ENCODE measurements around the gene NLRP9. TPM values are rescaled to one million over a fixed set of nuclear protein-coding genes. Genes with fewer than 3 reads are reported as not detected.
"Not testable (repeated sequence)": the region's sequence is repeated elsewhere in the genome, so short reads cannot be mapped to it uniquely, and the experiment has no call there.

NLRP9 gene
- under 1 TPM in 2 of 4 donors, not detected in 2; 0.01 TPM for polyA plus RNA-seq
- long read RNA-seq, donor 1: 0 reads
- long read RNA-seq, donor 2: 0 reads
- long read RNA-seq, donor 3: 0 reads
- long read RNA-seq, donor 4: 0 reads
- long read RNA-seq, donor 5: 0 reads
- long read RNA-seq, donor 6: 0 reads
- long read RNA-seq, donor 7: 0 reads
- long read RNA-seq, donor 8: 0 reads
- long read RNA-seq, donor 9: 0 reads
- long read RNA-seq, donor 10: 0 reads

DNA sequence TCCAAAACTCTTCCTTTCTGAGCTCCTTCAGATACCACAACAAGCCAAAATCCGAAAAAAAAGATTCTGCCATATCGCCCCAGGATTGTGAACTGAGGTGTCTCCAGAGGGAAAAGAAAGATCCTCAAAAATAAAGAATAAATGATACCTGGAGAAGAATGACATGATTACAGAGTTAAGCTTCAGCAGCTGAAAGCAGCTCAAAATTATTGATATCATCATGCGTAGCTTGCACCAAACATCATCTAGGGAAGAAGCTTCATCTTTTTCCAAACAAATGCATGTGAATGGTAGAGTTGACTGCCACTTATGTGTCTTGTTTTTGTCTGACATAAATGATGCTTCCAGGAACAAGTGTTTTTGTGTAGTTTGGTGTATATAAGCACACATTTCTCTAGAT, at the start of gene NLRP9:
Gene NLRP9 (minus strand): TSS at position 101 of the 400 bp plus-strand sequence. CDS start 28 bp downstream, at position 73.
- DNase-seq (no peak), FAIRE-seq (no peak)
- no peak within 1 kb of the TSS for H3K27ac ChIP-seq (ENCODE audit: low read depth in 1 of 3, low read length in 2 of 3)
- WGBS, 3 donors: 90 to 93% (median 92%) methylated on average over 3 of the region's 3 CpGs
- H3K36me3 ChIP-seq (ENCODE audit: control insufficient read depth in 3 of 3, insufficient read depth in 2 of 3, low read depth in 1 of 3, low read length in 3 of 3): no peaks in the 10 kb centered on the region
- no peaks in the 10 kb centered on the region for H3K4me1 ChIP-seq (ENCODE audit: control insufficient read depth in 3 of 3, insufficient read depth in 2 of 3, low read depth in 1 of 3, low read length in 2 of 3)
- no peaks in the 10 kb centered on the region for H3K27me3 ChIP-seq (ENCODE audit: control insufficient read depth in 3 of 3, insufficient read depth in 3 of 3, low read length in 3 of 3)
- H3K9me3 ChIP-seq (ENCODE audit: control insufficient read depth in 2 of 2, insufficient read depth in 1 of 2, low read depth in 1 of 2, low read length in 1 of 2): no peaks in the 10 kb centered on the region
- no peak within 1 kb of the TSS for H3K4me3 ChIP-seq (ENCODE audit: low read depth in 1 of 3, low read length in 3 of 3)

DNA sequence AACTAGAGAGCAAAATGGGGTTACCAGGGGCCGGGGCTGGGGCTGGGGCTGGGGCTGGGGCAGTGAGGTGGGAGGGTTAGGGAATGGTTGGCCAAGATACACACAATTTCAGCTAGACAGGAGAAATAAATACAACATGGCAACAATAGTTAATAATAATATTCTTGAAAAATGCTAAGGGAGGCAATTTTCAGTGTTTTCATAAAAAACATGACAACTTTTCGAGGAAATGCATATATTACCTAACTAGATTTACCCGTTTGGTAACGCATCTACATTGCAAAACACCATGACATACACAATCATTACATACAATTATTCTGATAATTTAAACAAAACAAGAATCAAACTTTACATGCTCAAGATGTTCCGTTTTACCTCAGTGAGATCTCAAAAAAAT, 42.9 kb upstream of the NLRP9 start:
- Histone ChIP-seq H3K27me3 (ENCODE audit: control insufficient read depth in 3 of 3, insufficient read depth in 3 of 3, low read length in 3 of 3) (peaks cover 0 to 8% (median 0%) of the 10 kb centered on the region in 3 donors), H3K4me1 (ENCODE audit: control insufficient read depth in 3 of 3, insufficient read depth in 2 of 3, low read depth in 1 of 3, low read length in 2 of 3) (no peaks in the 10 kb centered on the region), H3K4me3 (ENCODE audit: low read depth in 1 of 3, low read length in 3 of 3) (no peak overlapping the region), H3K9me3 (ENCODE audit: control insufficient read depth in 2 of 2, insufficient read depth in 1 of 2, low read depth in 1 of 2, low read length in 1 of 2) (no peaks in the 10 kb centered on the region), H3K27ac (ENCODE audit: low read depth in 1 of 3, low read length in 2 of 3) (no peak overlapping the region), H3K36me3 (ENCODE audit: control insufficient read depth in 3 of 3, insufficient read depth in 2 of 3, low read depth in 1 of 3, low read length in 3 of 3) (no peaks in the 10 kb centered on the region)
- FAIRE-seq (no peak), DNase-seq (no peak)
- WGBS, 3 donors: 82 to 84% (median 83%) methylated on average over 5 of the region's 5 CpGs

DNA sequence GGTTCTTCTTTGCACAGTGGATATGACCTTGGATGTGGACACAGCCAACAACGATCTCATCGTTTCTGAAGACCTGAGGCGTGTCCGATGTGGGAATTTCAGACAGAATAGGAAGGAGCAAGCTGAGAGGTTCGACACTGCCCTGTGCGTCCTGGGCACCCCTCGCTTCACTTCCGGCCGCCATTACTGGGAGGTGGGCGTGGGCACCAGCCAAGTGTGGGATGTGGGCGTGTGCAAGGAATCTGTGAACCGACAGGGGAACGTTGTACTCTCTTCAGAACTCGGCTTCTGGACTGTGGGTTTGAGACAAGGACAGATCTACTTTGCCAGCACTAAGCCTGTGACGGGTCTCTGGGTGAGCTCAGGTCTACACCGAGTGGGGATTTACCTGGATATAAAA, 40.1 kb upstream of the NLRP9 start:
- no peak for FAIRE-seq
- 81 to 87% (median 82%) methylated on average over 16 of the region's 16 CpGs for WGBS, 3 donors

DNA sequence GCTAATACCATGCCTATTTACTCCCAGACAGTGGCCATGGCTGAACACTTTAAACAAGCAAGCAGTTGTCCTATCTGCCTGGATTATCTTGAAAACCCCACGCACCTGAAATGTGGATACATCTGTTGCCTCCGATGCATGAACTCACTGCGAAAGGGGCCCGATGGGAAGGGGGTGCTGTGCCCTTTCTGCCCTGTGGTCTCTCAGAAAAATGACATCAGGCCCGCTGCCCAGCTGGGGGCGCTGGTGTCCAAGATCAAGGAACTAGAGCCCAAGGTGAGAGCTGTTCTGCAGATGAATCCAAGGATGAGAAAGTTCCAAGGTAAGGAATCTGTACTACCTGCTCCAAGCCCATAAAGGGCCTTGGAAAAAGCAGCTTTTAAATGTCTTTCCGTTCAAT, 39.3 kb upstream of the NLRP9 start:
- Histone ChIP-seq H3K36me3 (ENCODE audit: control insufficient read depth in 3 of 3, insufficient read depth in 2 of 3, low read depth in 1 of 3, low read length in 3 of 3) (no peaks in the 10 kb centered on the region), H3K9me3 (ENCODE audit: control insufficient read depth in 2 of 2, insufficient read depth in 1 of 2, low read depth in 1 of 2, low read length in 1 of 2) (no peaks in the 10 kb centered on the region), H3K27me3 (ENCODE audit: control insufficient read depth in 3 of 3, insufficient read depth in 3 of 3, low read length in 3 of 3) (peaks cover 0 to 8% (median 0%) of the 10 kb centered on the region in 3 donors), H3K4me1 (ENCODE audit: control insufficient read depth in 3 of 3, insufficient read depth in 2 of 3, low read depth in 1 of 3, low read length in 2 of 3) (no peaks in the 10 kb centered on the region), H3K27ac (ENCODE audit: low read depth in 1 of 3, low read length in 2 of 3) (no peak overlapping the region), H3K4me3 (ENCODE audit: low read depth in 1 of 3, low read length in 3 of 3) (no peak overlapping the region)
- DNase-seq (no peak), FAIRE-seq (no peak)
- 35 to 40% (median 38%) methylated on average over 7 of the region's 7 CpGs for WGBS, 3 donors

More for the DNA sequence above, 40.1 kb upstream of the NLRP9 start:
- no peaks in the 10 kb centered on the region for H3K9me3 ChIP-seq (ENCODE audit: control insufficient read depth in 2 of 2, insufficient read depth in 1 of 2, low read depth in 1 of 2, low read length in 1 of 2)
- no peak overlapping the region for H3K4me3 ChIP-seq (ENCODE audit: low read depth in 1 of 3, low read length in 3 of 3)
- no peak for DNase-seq
- no peak overlapping the region for H3K27ac ChIP-seq (ENCODE audit: low read depth in 1 of 3, low read length in 2 of 3)
- peaks cover 0 to 8% (median 0%) of the 10 kb centered on the region in 3 donors for H3K27me3 ChIP-seq (ENCODE audit: control insufficient read depth in 3 of 3, insufficient read depth in 3 of 3, low read length in 3 of 3)
- no peaks in the 10 kb centered on the region for H3K36me3 ChIP-seq (ENCODE audit: control insufficient read depth in 3 of 3, insufficient read depth in 2 of 3, low read depth in 1 of 3, low read length in 3 of 3)
- no peaks in the 10 kb centered on the region for H3K4me1 ChIP-seq (ENCODE audit: control insufficient read depth in 3 of 3, insufficient read depth in 2 of 3, low read depth in 1 of 3, low read length in 2 of 3)

DNA sequence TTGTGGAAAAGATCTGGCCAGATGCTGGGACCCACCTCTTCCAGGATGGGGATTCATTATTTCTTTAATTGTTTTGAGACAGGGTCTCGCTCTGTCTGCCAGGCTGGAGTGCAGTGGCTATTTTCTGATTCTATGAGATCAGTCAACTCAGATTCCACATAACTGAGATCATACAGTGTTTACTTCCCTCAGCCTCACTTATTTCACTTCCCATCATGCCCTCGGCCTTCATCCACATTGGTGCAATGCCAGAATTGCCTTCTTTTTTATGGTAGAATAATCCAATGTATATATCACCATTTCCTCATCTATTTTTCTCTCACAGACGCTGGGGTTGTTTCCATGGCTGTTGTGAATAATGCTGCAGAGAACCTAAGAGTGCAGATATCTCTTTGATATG, 31.4 kb upstream of the NLRP9 start:
- not testable (repeated sequence) for DNase-seq

DNA sequence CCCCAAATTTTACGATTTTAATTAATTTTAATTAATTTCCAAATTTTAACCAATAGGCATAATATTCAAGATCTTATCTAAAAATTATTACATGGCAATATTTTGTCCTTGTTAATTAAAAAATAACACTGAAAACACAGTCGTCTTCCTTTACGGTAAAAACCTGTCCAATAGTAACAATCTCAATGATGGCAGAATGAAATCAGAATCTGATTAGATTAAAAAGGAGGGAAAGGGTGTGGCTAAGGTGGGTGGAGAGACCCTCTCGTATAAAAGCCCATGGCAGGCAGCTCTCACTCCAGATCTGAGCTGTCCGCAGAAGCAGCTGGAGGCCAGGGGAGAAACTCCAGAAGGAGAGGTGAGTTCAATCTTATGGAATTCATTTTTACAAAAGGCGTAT, 30.6 kb upstream of the NLRP9 start, which contains the start of gene RFPL4AL1:
Gene RFPL4AL1 (plus strand): TSS at position 301 of the 400 bp plus-strand sequence. CDS start 2,687 bp downstream, outside the sequence.
- H3K36me3 ChIP-seq (ENCODE audit: control insufficient read depth in 3 of 3, insufficient read depth in 2 of 3, low read depth in 1 of 3, low read length in 3 of 3); H3K4me3 ChIP-seq (ENCODE audit: low read depth in 1 of 3, low read length in 3 of 3); FAIRE-seq; H3K27ac ChIP-seq (ENCODE audit: low read depth in 1 of 3, low read length in 2 of 3); H3K9me3 ChIP-seq (ENCODE audit: control insufficient read depth in 2 of 2, insufficient read depth in 1 of 2, low read depth in 1 of 2, low read length in 1 of 2); DNase-seq; H3K27me3 ChIP-seq (ENCODE audit: control insufficient read depth in 3 of 3, insufficient read depth in 3 of 3, low read length in 3 of 3); H3K4me1 ChIP-seq (ENCODE audit: control insufficient read depth in 3 of 3, insufficient read depth in 2 of 3, low read depth in 1 of 3, low read length in 2 of 3): not testable (repeated sequence)
- 82 to 85% (median 85%) methylated on average over 4 to 5 of the region's 6 CpGs for WGBS, 3 donors

More for the DNA sequence above, 31.4 kb upstream of the NLRP9 start:
- H3K9me3 ChIP-seq (ENCODE audit: control insufficient read depth in 2 of 2, insufficient read depth in 1 of 2, low read depth in 1 of 2, low read length in 1 of 2); H3K4me3 ChIP-seq (ENCODE audit: low read depth in 1 of 3, low read length in 3 of 3); H3K4me1 ChIP-seq (ENCODE audit: control insufficient read depth in 3 of 3, insufficient read depth in 2 of 3, low read depth in 1 of 3, low read length in 2 of 3); H3K27ac ChIP-seq (ENCODE audit: low read depth in 1 of 3, low read length in 2 of 3); H3K27me3 ChIP-seq (ENCODE audit: control insufficient read depth in 3 of 3, insufficient read depth in 3 of 3, low read length in 3 of 3); FAIRE-seq; H3K36me3 ChIP-seq (ENCODE audit: control insufficient read depth in 3 of 3, insufficient read depth in 2 of 3, low read depth in 1 of 3, low read length in 3 of 3): not testable (repeated sequence)
- 16 to 35% (median 30%) methylated on average over 1 to 3 of the region's 3 CpGs for WGBS, 3 donors

DNA sequence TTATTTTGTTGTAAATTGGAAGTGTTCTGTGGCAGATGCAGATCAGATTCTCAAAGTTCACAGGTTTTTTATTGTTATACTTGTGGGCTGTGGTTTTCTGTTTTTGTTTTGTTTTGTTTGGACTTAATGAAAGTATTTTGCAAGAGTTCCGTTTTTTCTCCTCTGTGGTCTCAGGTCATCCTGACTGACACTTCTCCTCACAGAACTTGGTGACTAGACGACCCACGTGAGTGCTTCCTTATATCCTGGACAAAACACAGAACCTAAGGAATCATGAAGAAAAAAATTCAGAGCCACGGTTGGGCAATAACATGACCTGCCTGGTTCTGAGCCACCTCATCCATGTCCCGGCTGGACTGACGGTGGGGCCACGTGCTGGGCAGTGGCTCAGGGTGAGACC, 28.3 kb upstream of the NLRP9 start:
- no peak overlapping the region for H3K27ac ChIP-seq (ENCODE audit: low read depth in 1 of 3, low read length in 2 of 3)
- WGBS, 3 donors: 55 to 68% (median 59%) methylated on average over 6 to 7 of the region's 7 CpGs
- H3K36me3 ChIP-seq (ENCODE audit: control insufficient read depth in 3 of 3, insufficient read depth in 2 of 3, low read depth in 1 of 3, low read length in 3 of 3): no peaks in the 10 kb centered on the region
- peaks cover 0 to 5% (median 0%) of the 10 kb centered on the region in 3 donors for H3K27me3 ChIP-seq (ENCODE audit: control insufficient read depth in 3 of 3, insufficient read depth in 3 of 3, low read length in 3 of 3)
- no peaks in the 10 kb centered on the region for H3K9me3 ChIP-seq (ENCODE audit: control insufficient read depth in 2 of 2, insufficient read depth in 1 of 2, low read depth in 1 of 2, low read length in 1 of 2)
- H3K4me3 ChIP-seq (ENCODE audit: low read depth in 1 of 3, low read length in 3 of 3): no peak overlapping the region
- H3K4me1 ChIP-seq (ENCODE audit: control insufficient read depth in 3 of 3, insufficient read depth in 2 of 3, low read depth in 1 of 3, low read length in 2 of 3): no peaks in the 10 kb centered on the region
- FAIRE-seq (no peak), DNase-seq (no peak)

DNA sequence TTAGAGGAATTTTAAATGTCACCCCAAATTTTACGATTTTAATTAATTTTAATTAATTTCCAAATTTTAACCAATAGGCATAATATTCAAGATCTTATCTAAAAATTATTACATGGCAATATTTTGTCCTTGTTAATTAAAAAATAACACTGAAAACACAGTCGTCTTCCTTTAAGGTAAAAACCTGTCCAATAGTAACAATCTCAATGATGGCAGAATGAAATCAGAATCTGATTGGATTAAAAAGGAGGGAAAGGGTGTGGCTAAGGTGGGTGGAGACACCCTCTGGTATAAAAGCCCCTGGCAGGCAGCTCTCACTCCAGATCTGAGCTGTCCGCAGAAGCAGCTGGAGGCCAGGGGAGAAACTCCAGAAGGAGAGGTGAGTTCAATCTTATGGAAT, 20.6 kb upstream of the NLRP9 start, which contains the start of gene RFPL4A:
Gene RFPL4A (plus strand): TSS at position 301 of the 400 bp plus-strand sequence. CDS start 2,704 bp downstream, outside the sequence.
- not testable (repeated sequence) for H3K4me3 ChIP-seq (ENCODE audit: low read depth in 1 of 3, low read length in 3 of 3); H3K36me3 ChIP-seq (ENCODE audit: control insufficient read depth in 3 of 3, insufficient read depth in 2 of 3, low read depth in 1 of 3, low read length in 3 of 3); H3K27ac ChIP-seq (ENCODE audit: low read depth in 1 of 3, low read length in 2 of 3); H3K27me3 ChIP-seq (ENCODE audit: control insufficient read depth in 3 of 3, insufficient read depth in 3 of 3, low read length in 3 of 3); H3K4me1 ChIP-seq (ENCODE audit: control insufficient read depth in 3 of 3, insufficient read depth in 2 of 3, low read depth in 1 of 3, low read length in 2 of 3); FAIRE-seq; DNase-seq; H3K9me3 ChIP-seq (ENCODE audit: control insufficient read depth in 2 of 2, insufficient read depth in 1 of 2, low read depth in 1 of 2, low read length in 1 of 2)
- WGBS, 3 donors: 89 to 95% (median 93%) methylated on average over 2 of the region's 3 CpGs

DNA sequence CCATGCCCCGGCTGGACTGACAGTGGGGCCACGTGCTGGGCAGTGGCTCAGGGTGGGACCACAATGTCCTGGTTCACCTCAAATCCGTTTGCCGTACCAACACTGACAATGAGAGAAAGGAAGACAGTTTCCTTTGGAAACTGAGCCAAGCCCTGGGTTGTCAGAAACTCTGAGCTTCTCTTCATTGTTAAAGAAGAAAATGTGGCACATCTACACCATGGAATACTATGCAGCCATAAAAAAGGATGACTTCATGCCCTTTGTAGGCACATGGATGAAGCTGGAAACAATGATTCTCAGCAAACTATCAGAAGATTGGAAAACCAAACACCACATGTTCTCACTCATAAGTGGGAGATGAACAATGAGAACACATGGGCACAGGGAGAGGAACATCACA, 18.6 kb upstream of the NLRP9 start:
- not testable (repeated sequence) for H3K27ac ChIP-seq (ENCODE audit: low read depth in 1 of 3, low read length in 2 of 3); H3K36me3 ChIP-seq (ENCODE audit: control insufficient read depth in 3 of 3, insufficient read depth in 2 of 3, low read depth in 1 of 3, low read length in 3 of 3); DNase-seq; H3K4me3 ChIP-seq (ENCODE audit: low read depth in 1 of 3, low read length in 3 of 3); H3K4me1 ChIP-seq (ENCODE audit: control insufficient read depth in 3 of 3, insufficient read depth in 2 of 3, low read depth in 1 of 3, low read length in 2 of 3); H3K9me3 ChIP-seq (ENCODE audit: control insufficient read depth in 2 of 2, insufficient read depth in 1 of 2, low read depth in 1 of 2, low read length in 1 of 2); FAIRE-seq; H3K27me3 ChIP-seq (ENCODE audit: control insufficient read depth in 3 of 3, insufficient read depth in 3 of 3, low read length in 3 of 3)
- WGBS, 3 donors: 77 to 84% (median 78%) methylated on average over 4 of the region's 4 CpGs

Measured in small intestine (tissue), 16 donors.